Stimulated activated naive B cell treated with anti-CD40 and anti-IgM and Interleukin-4, amounts not matched to agents 10 μg/mL and 1 μg/mL and 100 μg/mL, for 72 hours (primary cell): ENCODE results near the gene VASH1.

ENCODE experiments used
- ATAC-seq, 2 donors: fragments of 150-1000 bp; cut with Tn5 transposase; replicated peaks; 2 replicates each; pipeline ENCODE4 v1.10.0; 2021; ENCODE audit warnings: moderate library complexity in 1 of 2
- DNase-seq: peaks from one replicate; pipeline ENCODE4 v3.0.0; 2021
- H3K27ac Mint-ChIP-seq: one replicate; pipeline ENCODE4 v1.8.0; 2022; ENCODE audit warnings: mild to moderate bottlenecking, mixed read lengths
- H3K27me3 Mint-ChIP-seq, 2 donors: one replicate each; pipeline ENCODE4 v1.8.0; 2022; ENCODE audit warnings: mixed read lengths in 2 of 2
- H3K36me3 Mint-ChIP-seq, 2 donors: one replicate each; pipeline ENCODE4 v1.8.0; 2022; ENCODE audit warnings: mixed read lengths in 2 of 2, mild to moderate bottlenecking in 1 of 2
- H3K4me1 Mint-ChIP-seq, 2 donors: one replicate each; pipeline ENCODE4 v1.8.0; 2022; ENCODE audit warnings: mixed read lengths in 2 of 2, mild to moderate bottlenecking in 1 of 2
- H3K4me3 Mint-ChIP-seq, 2 donors: one replicate each; pipeline ENCODE4 v1.8.0; 2022; ENCODE audit warnings: mild to moderate bottlenecking in 2 of 2, mixed read lengths in 2 of 2, moderate library complexity in 1 of 2
- H3K9me3 Mint-ChIP-seq, 2 donors: one replicate each; pipeline ENCODE4 v1.8.0; 2022; ENCODE audit warnings: mixed read lengths in 2 of 2, mild to moderate bottlenecking in 1 of 2

The VASH1 gene

DNA sequence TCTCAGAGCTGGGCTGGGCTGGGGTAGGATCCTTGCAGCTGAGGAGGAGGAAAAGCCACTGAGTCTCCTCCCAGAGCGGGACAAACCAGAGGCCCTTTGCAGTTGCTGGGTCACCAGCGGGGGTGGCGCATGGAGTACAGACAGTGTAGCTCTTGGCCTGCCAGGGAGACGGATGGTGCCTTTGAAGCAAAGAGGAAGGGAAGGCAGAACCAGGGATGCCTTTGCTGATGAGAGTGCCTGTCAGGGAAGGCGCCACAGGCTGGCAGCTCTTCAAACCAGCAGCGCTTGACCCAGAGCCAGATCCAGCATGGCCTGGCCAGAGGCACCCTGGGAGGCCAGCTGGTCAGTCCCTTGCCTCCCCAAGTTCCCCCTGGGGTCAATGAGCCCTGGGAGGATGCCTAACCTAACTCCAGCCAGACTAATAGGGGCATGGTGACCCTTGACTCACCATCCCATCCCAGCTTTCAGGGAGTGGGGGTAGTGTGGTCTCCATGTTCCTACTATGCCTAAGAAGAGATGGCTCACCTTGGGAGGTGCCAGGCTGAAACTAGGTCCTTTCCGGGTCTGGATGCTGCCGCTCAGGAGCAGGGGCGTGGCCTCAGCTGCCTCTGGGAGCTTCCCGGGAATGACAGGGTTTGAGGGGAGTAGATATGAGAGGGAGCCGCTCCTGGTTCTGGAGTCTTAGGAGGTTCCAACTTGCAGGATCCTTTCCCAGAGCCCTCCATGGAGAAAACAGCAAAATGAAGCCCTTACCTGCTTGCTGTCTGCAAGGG lies 19.8 kb downstream of the VASH1 start:
- ATAC-seq (no peak), DNase-seq (no peak)
- Mint-ChIP-seq H3K9me3 (no peaks in the 10 kb centered on the region), H3K27ac (no peak overlapping the region), H3K4me3 (no peak overlapping the region), H3K4me1 (peaks cover 6 to 17% of the 10 kb centered on the region in 2 donors), H3K36me3 (peaks cover 17 to 33% of the 10 kb centered on the region in 2 donors), H3K27me3 (no peaks in the 10 kb centered on the region)

- Mint-ChIP-seq H3K36me3 (peaks cover 20 to 37% of the 10 kb centered on the region in 2 donors), H3K27ac (no peak overlapping the region), H3K9me3 (no peaks in the 10 kb centered on the region), H3K4me1 (peaks cover 4 to 17% of the 10 kb centered on the region in 2 donors), H3K27me3 (no peaks in the 10 kb centered on the region), H3K4me3 (no peak overlapping the region)
- ATAC-seq, result no peak
- DNase-seq, result no peak
Observed at GRCh38 chr14:76781648-76782051, 20.4 kb downstream of the VASH1 start.

- Mint-ChIP-seq H3K36me3 (peaks cover 24 to 44% of the 10 kb centered on the region in 2 donors), H3K9me3 (no peaks in the 10 kb centered on the region), H3K4me1 (peaks cover 4 to 17% of the 10 kb centered on the region in 2 donors), H3K27ac (peak overlapping the region; percentile 27), H3K27me3 (no peaks in the 10 kb centered on the region), H3K4me3 (no peak overlapping the region)
- ATAC-seq (no peak), DNase-seq (no peak)
Observed at GRCh38 chr14:76782115-76782884, 21.0 kb downstream of the VASH1 start.

DNA sequence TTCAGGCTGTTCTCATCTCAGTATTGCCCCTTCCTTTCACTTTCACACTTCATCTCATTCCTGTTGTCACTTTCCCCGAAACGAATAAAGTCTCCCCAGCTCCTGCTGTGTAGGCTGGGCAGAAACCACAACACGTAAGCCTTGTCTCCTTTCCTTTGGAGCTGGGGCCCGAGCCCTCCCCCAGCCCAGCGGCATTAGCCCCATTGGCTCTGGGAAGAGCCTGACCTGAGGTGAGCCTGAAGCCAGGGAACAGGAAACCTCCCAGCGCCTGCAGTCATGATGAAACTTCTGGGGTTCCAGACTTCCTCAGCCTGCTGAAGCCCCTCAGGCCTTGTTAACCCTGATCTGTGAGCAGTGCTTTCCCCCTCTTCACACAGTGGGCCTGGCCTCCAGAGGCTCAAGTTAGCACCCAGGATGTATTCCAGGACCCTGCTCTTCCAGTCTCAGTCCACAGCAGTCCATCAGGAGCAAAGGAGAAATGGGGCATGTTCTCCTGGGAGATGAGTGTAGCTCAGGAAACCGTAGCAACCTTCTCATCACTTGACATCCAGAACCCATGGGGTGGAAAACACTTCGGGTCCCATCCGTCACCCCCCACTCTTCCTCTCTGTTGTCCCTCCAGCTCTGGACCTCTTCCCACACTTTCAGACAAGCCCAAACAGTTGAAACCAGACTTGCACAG lies 21.8 kb downstream of the VASH1 start:
- Mint-ChIP-seq H3K36me3 (peaks cover 29 to 50% of the 10 kb centered on the region in 2 donors), H3K4me1 (peaks cover 4 to 17% of the 10 kb centered on the region in 2 donors), H3K9me3 (no peaks in the 10 kb centered on the region), H3K4me3 (no peak overlapping the region), H3K27me3 (no peaks in the 10 kb centered on the region), H3K27ac (peak overlapping the region; percentile 63)
- ATAC-seq (no peak), DNase-seq (no peak)

DNA sequence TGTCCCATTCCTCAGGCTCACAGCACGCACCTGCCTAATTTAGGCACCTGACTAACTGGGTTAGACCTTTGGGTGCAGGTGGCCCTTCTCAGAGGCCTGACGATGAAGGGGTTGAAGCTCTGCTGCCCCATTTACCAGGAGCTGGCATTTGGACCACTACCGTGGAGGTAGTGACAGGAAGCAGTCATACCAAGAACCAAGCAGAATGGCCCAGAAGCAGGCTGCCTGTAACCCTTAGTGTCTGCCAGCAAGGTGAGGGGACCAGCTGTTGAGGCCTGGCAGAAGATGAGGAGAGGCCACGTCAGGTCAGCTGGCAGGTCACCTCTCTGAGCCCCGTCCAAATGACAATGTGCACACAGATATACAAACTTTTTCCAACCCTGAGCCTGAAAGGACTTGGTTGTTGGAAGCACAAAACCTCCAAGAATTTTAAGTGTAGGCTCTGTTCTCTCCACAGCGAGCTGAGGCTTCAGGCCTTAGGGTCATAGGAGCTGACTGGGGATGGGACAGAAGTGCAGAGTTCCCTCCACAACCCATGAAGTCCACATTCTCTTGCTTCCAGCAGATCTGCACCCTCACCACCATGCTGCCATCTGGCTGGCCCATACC lies 23.1 kb downstream of the VASH1 start:
- DNase-seq, result no peak
- ATAC-seq, result peak in 1 of 2 donors; percentile 5
- peaks cover 4 to 17% of the 10 kb centered on the region in 2 donors for H3K4me1 Mint-ChIP-seq
- H3K36me3 Mint-ChIP-seq, result peaks cover 40 to 60% of the 10 kb centered on the region in 2 donors
- no peak overlapping the region for H3K4me3 Mint-ChIP-seq
- no peaks in the 10 kb centered on the region for H3K27me3 Mint-ChIP-seq
- no peak overlapping the region for H3K27ac Mint-ChIP-seq
- no peaks in the 10 kb centered on the region for H3K9me3 Mint-ChIP-seq

- Mint-ChIP-seq H3K9me3 (no peaks in the 10 kb centered on the region), H3K27me3 (no peaks in the 10 kb centered on the region), H3K27ac (no peak overlapping the region), H3K4me1 (peaks cover 4 to 17% of the 10 kb centered on the region in 2 donors), H3K4me3 (no peak overlapping the region), H3K36me3 (peaks cover 40 to 59% of the 10 kb centered on the region in 2 donors)
- DNase-seq, result peak; percentile 35
- ATAC-seq, result peak; percentile 94 to 97
Observed at GRCh38 chr14:76784881-76785280, 23.6 kb downstream of the VASH1 start.

GRCh38 chr14:76786601-76787000 lies 25.3 kb downstream of the VASH1 start:
- ATAC-seq, result no peak
- H3K36me3 Mint-ChIP-seq, result peaks cover 45 to 54% of the 10 kb centered on the region in 2 donors
- DNase-seq, result no peak
- H3K9me3 Mint-ChIP-seq, result no peaks in the 10 kb centered on the region
- no peak overlapping the region for H3K4me3 Mint-ChIP-seq
- H3K27me3 Mint-ChIP-seq, result no peaks in the 10 kb centered on the region
- H3K27ac Mint-ChIP-seq, result peak overlapping the region; percentile 54
- peaks cover 4 to 17% of the 10 kb centered on the region in 2 donors for H3K4me1 Mint-ChIP-seq

DNA sequence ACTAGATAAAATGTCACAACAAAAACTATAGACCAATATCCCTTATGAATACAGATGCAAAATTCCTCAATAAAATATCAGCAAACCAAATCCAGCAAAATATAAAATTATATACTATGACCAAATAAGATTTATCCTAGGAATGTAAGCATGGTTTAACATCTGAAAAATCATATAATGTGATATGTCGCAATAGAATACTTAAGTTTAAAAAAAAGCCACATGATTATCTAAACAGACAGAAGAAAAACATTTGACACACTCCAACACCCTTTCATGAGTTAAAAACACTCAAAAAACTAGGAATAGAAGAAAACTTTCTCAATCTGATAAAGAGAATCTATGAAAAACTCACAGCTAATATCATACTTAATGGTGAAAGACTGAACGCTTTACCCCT lies 31.2 kb downstream of the VASH1 start:
- DNase-seq (no peak), ATAC-seq (no peak)
- no peak overlapping the region for H3K4me3 Mint-ChIP-seq
- H3K36me3 Mint-ChIP-seq, result peaks cover 40 to 56% of the 10 kb centered on the region in 2 donors
- no peak overlapping the region for H3K27ac Mint-ChIP-seq
- H3K27me3 Mint-ChIP-seq, result no peaks in the 10 kb centered on the region
- no peaks in the 10 kb centered on the region for H3K9me3 Mint-ChIP-seq
- H3K4me1 Mint-ChIP-seq, result no peaks in the 10 kb centered on the region

DNA sequence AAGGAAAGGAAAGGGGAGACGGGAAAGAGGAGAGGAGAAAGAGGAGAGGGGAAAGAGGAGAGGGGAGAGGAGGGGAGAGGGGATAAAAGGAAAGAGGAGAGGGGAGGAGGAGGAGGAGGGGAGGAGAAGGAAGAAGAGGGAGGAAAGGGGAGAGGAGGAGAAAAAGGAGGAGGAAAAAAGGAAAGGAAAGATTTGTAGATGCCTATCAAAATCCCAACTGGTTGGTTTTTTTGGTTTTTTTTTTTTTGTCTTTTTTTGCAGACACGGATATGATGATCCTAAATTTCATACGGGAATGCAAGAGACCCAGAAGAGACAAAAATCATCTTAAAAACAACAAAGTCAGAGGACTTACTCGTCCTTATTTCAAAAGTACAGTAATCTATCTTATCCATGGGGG lies 32.1 kb downstream of the VASH1 start:
- H3K27me3 Mint-ChIP-seq, result no peaks in the 10 kb centered on the region
- no peak overlapping the region for H3K4me3 Mint-ChIP-seq
- peaks cover 39 to 56% of the 10 kb centered on the region in 2 donors for H3K36me3 Mint-ChIP-seq
- ATAC-seq, result no peak
- H3K9me3 Mint-ChIP-seq, result no peaks in the 10 kb centered on the region
- no peaks in the 10 kb centered on the region for H3K4me1 Mint-ChIP-seq
- no peak for DNase-seq
- H3K27ac Mint-ChIP-seq, result no peak overlapping the region

DNA sequence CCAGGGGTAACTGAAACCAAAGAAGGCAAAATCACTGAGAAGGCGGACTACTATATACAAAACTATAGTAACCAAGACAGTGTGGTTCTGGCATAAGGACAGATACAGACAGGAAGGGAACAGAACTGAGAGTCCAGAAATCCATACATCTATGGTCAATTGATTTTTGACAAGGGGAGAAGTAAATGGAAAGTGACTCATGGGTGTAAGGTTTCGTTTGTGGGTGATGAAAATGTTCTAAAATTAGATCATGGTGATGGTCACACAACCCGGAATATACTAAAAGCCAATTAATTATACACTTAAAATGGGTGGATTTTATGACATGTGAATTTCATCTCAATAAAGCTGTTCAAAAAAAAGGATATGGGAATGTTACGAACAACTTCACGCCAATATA lies 32.7 kb downstream of the VASH1 start:
- Mint-ChIP-seq H3K36me3 (peaks cover 34 to 52% of the 10 kb centered on the region in 2 donors), H3K27ac (no peak overlapping the region), H3K9me3 (no peaks in the 10 kb centered on the region), H3K4me1 (no peaks in the 10 kb centered on the region), H3K27me3 (no peaks in the 10 kb centered on the region), H3K4me3 (no peak overlapping the region)
- DNase-seq, result no peak
- ATAC-seq, result no peak

DNA sequence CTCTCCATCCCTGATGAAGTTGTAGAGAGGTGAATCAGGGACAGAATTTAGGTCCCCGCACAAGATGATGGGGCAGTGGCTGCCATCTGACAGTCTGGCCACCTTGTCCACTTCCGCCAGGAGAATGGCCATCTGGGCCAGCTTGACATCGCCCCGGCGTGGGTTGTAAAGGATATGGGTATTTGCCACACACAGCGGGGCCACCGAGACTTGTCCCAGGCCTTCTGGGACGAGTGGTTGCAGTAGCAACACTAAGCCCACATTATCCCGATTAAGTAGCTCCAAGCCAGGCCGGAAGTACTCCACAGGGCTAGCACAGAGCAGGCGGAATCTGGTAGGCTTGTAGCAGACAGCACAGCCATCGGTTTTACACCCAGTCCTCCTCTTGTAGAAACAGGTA lies 45.2 kb downstream of the VASH1 start:
- Mint-ChIP-seq H3K4me1 (peaks cover 16 to 26% of the 10 kb centered on the region in 2 donors), H3K27me3 (no peaks in the 10 kb centered on the region), H3K27ac (no peak overlapping the region), H3K4me3 (no peak overlapping the region), H3K9me3 (no peaks in the 10 kb centered on the region), H3K36me3 (peaks cover 35 to 55% of the 10 kb centered on the region in 2 donors)
- no peak for DNase-seq
- ATAC-seq, result no peak

- Mint-ChIP-seq H3K36me3 (peaks cover 24 to 42% of the 10 kb centered on the region in 2 donors), H3K4me3 (no peak overlapping the region), H3K9me3 (no peaks in the 10 kb centered on the region), H3K27ac (no peak overlapping the region), H3K27me3 (no peaks in the 10 kb centered on the region), H3K4me1 (peaks cover 19 to 31% of the 10 kb centered on the region in 2 donors)
- DNase-seq (no peak), ATAC-seq (no peak)
Observed at GRCh38 chr14:76808011-76808410, 46.7 kb downstream of the VASH1 start.

- no peak overlapping the region for H3K4me3 Mint-ChIP-seq
- ATAC-seq (no peak), DNase-seq (no peak)
- peaks cover 21 to 33% of the 10 kb centered on the region in 2 donors for H3K4me1 Mint-ChIP-seq
- no peaks in the 10 kb centered on the region for H3K27me3 Mint-ChIP-seq
- no peak overlapping the region for H3K27ac Mint-ChIP-seq
- H3K36me3 Mint-ChIP-seq, result peaks cover 16 to 33% of the 10 kb centered on the region in 2 donors
- H3K9me3 Mint-ChIP-seq, result no peaks in the 10 kb centered on the region
Observed at GRCh38 chr14:76808990-76809389, 47.7 kb downstream of the VASH1 start.

GRCh38 chr14:76810525-76810924 lies 49.3 kb downstream of the VASH1 start:
- H3K27ac Mint-ChIP-seq, result no peak overlapping the region

More at GRCh38 chr14:76810525-76810924, 49.3 kb downstream of the VASH1 start:
- no peaks in the 10 kb centered on the region for H3K9me3 Mint-ChIP-seq
- peak overlapping the region; percentile 62 to 97 for H3K4me3 Mint-ChIP-seq
- DNase-seq (no peak), ATAC-seq (no peak)
- H3K4me1 Mint-ChIP-seq, result peaks cover 21 to 33% of the 10 kb centered on the region in 2 donors
- peaks cover 16 to 33% of the 10 kb centered on the region in 2 donors for H3K36me3 Mint-ChIP-seq
- no peaks in the 10 kb centered on the region for H3K27me3 Mint-ChIP-seq
